CD14-positive monocyte (primary cell): ENCODE data around the gene CACYBP. TPM values are rescaled to one million over a fixed set of nuclear protein-coding genes. Genes with fewer than 3 reads are reported as not detected.
A peak's percentile ranks its signal among the peaks of the same experiment; 100 is the strongest.

Experiments used
- DNase-seq, 3 donors: peaks; one replicate each; pipeline ENCODE4 v3.0.0-alpha.2; 2011 to 2022
- H2AFZ ChIP-seq: 2 replicates; pipeline ENCODE4 v1.6.0; 2012; ENCODE audit warnings: mild to moderate bottlenecking, low read depth, low read length, inconsistent platforms; ENCODE audit not compliant: insufficient read depth, poor library complexity, severe bottlenecking
- H3K27ac ChIP-seq, 2 donors: 1 replicate in 1 of 2; 2 replicates in 1 of 2; pipeline ENCODE4 v1.5.1; 2012 to 2013; ENCODE audit warnings: low read length in 2 of 2, control low read depth in 1 of 2, inconsistent platforms in 1 of 2, low read depth in 1 of 2, mild to moderate bottlenecking in 1 of 2
- H3K27me3 ChIP-seq, 2 donors: one replicate each; pipeline versions ENCODE4 v1.6.0 to v1.6.1; 2011 to 2013; ENCODE audit warnings: low read length in 2 of 2; ENCODE audit not compliant: control insufficient read depth in 2 of 2, insufficient read depth in 2 of 2
- H3K36me3 ChIP-seq, 2 donors: replicated peaks in 1 of 2; 1 replicate in 1 of 2; 2 replicates in 1 of 2; pipeline versions ENCODE4 v1.5.1 to v1.6.1; 2012 to 2013; ENCODE audit warnings: low read length in 2 of 2, control low read depth in 1 of 2, inconsistent platforms in 1 of 2, mild to moderate bottlenecking in 1 of 2; ENCODE audit not compliant: insufficient read depth in 2 of 2, control insufficient read depth in 1 of 2
- H3K4me1 ChIP-seq, 2 donors: 1 replicate in 1 of 2; 2 replicates in 1 of 2; pipeline versions ENCODE4 v1.5.1 to v1.6.1; 2012 to 2013; ENCODE audit warnings: low read length in 2 of 2, control low read depth in 1 of 2, inconsistent platforms in 1 of 2, mild to moderate bottlenecking in 1 of 2, moderate library complexity in 1 of 2; ENCODE audit not compliant: insufficient read depth in 2 of 2, control insufficient read depth in 1 of 2
- H3K4me2 ChIP-seq: replicated peaks from 2 replicates; pipeline ENCODE3; 2012; ENCODE audit warnings: low read length, moderate library complexity, mild to moderate bottlenecking; ENCODE audit not compliant: poor library complexity, severe bottlenecking; ENCODE audit errors: extremely low read depth
- H3K4me3 ChIP-seq, 3 experiments: fragments of 200-600 bp in 1 of 3; sonication (generic) in 1 of 3; replicated peaks in 1 of 3; 1 replicate in 2 of 3; 2 replicates in 1 of 3; pipeline ENCODE4 v1.5.1; 2011 to 2013; ENCODE audit warnings: low read length in 3 of 3, mild to moderate bottlenecking in 3 of 3, control low read depth in 2 of 3, low read depth in 2 of 3, inconsistent platforms in 1 of 3, moderate library complexity in 1 of 3
- H3K79me2 ChIP-seq: 2 replicates; pipeline ENCODE4 v1.6.0; 2012; ENCODE audit warnings: mild to moderate bottlenecking, control low read depth, inconsistent platforms, low read length, moderate library complexity; ENCODE audit not compliant: insufficient read depth
- H3K9ac ChIP-seq: 2 replicates; pipeline ENCODE4 v1.6.0; 2017; ENCODE audit warnings: low read length, mild to moderate bottlenecking; ENCODE audit not compliant: insufficient read depth, poor library complexity, severe bottlenecking
- H3K9me3 ChIP-seq, 2 donors: replicated peaks in 1 of 2; 1 replicate in 1 of 2; 2 replicates in 1 of 2; pipeline versions ENCODE4 v1.5.1 to v1.6.1; 2012 to 2013; ENCODE audit warnings: low read length in 2 of 2, control low read depth in 1 of 2; ENCODE audit not compliant: control insufficient read depth in 1 of 2, insufficient read depth in 1 of 2
- H4K20me1 ChIP-seq: 2 replicates; pipeline ENCODE4 v1.6.0; 2012; ENCODE audit warnings: mild to moderate bottlenecking, low read length, control low read depth, moderate library complexity; ENCODE audit not compliant: insufficient read depth
- H3K27ac Mint-ChIP-seq, 7 donors: one replicate each; pipeline ENCODE4 v1.8.0; 2020; ENCODE audit warnings: mild to moderate bottlenecking in 7 of 7, mixed read lengths in 7 of 7, moderate library complexity in 6 of 7, inconsistent platforms in 2 of 7
- H3K27me3 Mint-ChIP-seq, 3 donors: one replicate each; pipeline ENCODE4 v1.8.0; 2021 to 2022; ENCODE audit warnings: low read depth in 3 of 3, mild to moderate bottlenecking in 3 of 3, mixed read lengths in 3 of 3, moderate library complexity in 3 of 3, inconsistent platforms in 1 of 3
- H3K36me3 Mint-ChIP-seq, 2 donors: one replicate each; pipeline ENCODE4 v1.8.0; 2020; ENCODE audit warnings: mixed read lengths in 2 of 2, inconsistent platforms in 1 of 2, mild to moderate bottlenecking in 1 of 2
- H3K4me1 Mint-ChIP-seq: one replicate; pipeline ENCODE4 v1.8.0; 2020; ENCODE audit warnings: mild to moderate bottlenecking, mixed read lengths
- H3K4me3 Mint-ChIP-seq, 2 donors: one replicate each; pipeline ENCODE4 v1.8.0; 2020; ENCODE audit warnings: mild to moderate bottlenecking in 2 of 2, mixed read lengths in 2 of 2, moderate library complexity in 1 of 2
- H3K9me3 Mint-ChIP-seq, 7 donors: one replicate each; pipeline ENCODE4 v1.8.0; 2020 to 2022; ENCODE audit warnings: mixed read lengths in 7 of 7, mild to moderate bottlenecking in 6 of 7, moderate library complexity in 6 of 7, inconsistent platforms in 2 of 7
- CTCF ChIP-seq: fragments of 200-600 bp; IDR thresholded peaks from one replicate; pipeline ENCODE4 v1.8.0; 2022; ENCODE audit warnings: antibody characterized with exemption, mild to moderate bottlenecking
- WGBS: methylation state at CpG from one replicate; pipeline ENCODE4 v1.1.5; 2013; ENCODE audit warnings: missing lambda C conversion rate; ENCODE audit not compliant: insufficient coverage; 5-methylcytosine and 5-hydroxymethylcytosine counted together
- intact Hi-C, 2 donors: fragments of 100-400 bp; cut with micrococcal nuclease; formaldehyde crosslinking; loops; one replicate each; pipeline versions ENCODE4 v1.15.0 to v1.15.1; 2023
- polyA plus RNA-seq, 3 donors: library from polyadenylated mRNA; depleted of rRNA in 1 of 3; unstranded in 2 of 3; stranded (reverse) in 1 of 3; fragments of 300-500 nt in 2 of 3; fragments of >200 nt in 1 of 3; fragmentation: Illumina TruSeq in 2 of 3; gene quantifications; 1 replicate in 2 of 3; 2 replicates in 1 of 3; pipeline ENCODE4 v1.2.3, GENCODE V29; 2012 to 2021

The CACYBP gene
- polyA plus RNA-seq, 3 donors = 15.0 to 86.9 (median 74.8) TPM

DNA sequence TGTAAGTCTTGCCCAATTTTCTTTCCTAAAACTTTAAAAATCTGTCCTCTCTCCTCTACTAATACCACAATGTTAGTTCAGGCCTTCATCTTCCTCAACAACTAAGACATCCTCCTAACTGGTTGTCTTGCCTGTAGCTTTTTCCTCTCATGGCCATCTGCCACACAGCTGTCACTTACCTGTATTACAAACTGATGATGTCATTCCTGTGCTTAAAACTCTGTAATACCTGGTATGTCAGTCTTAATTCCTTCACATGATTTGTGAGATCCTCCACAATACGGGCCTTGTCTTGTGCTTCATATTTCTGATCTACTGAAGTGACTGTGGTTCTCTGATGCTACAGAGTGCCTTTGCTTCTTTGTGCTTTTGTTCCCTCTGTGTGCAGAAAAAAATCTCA lies 13.7 kb downstream of the CACYBP start:
- DNase-seq = no peak
- Histone ChIP-seq H4K20me1 (peaks cover 1% of the 10 kb centered on the region), H3K27ac (no peak overlapping the region), H3K36me3 (peaks cover 87 to 100% of the 10 kb centered on the region in 2 donors), H3K9me3 (no peaks in the 10 kb centered on the region), H3K27me3 (no peaks in the 10 kb centered on the region), H3K9ac (no peak overlapping the region), H3K79me2 (peaks cover 8% of the 10 kb centered on the region), H3K4me1 (no peaks in the 10 kb centered on the region), H3K4me2 (no peak overlapping the region), H2AFZ (no peak overlapping the region), H3K4me3 (no peak overlapping the region)
- no peaks in the 10 kb centered on the region for H3K9me3 Mint-ChIP-seq
- intact Hi-C loops = no loop called here
- no peak for TF ChIP-seq CTCF
- H3K4me3 Mint-ChIP-seq = no peak overlapping the region
- H3K4me1 Mint-ChIP-seq = no peaks in the 10 kb centered on the region
- peaks cover 77 to 86% of the 10 kb centered on the region in 2 donors for H3K36me3 Mint-ChIP-seq
- H3K27me3 Mint-ChIP-seq = peaks cover 0 to 3% (median 0%) of the 10 kb centered on the region in 3 donors
- H3K27ac Mint-ChIP-seq = no peak overlapping the region
- no CpG with 5 or more reads among the region's 1 CpG for WGBS

DNA sequence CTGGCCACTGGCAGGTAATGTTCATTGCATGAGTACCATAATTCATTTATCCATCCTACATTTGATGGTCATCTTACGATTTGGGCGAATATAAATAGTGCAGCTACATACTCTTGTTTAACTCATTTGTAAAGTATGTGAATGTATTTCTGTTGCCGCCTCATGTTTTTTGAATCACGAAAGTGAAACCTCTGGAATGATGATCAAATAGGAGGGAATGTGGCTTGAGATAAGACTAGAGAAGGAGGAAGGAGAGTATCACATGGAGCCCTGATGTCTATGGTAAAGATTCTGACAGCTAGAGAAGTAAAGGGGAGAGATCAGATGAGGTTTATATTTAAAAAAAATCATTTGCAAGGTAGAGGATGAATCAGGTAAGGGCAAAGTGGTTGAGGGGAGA lies 15.5 kb downstream of the CACYBP start:
- Mint-ChIP-seq H3K9me3 (no peaks in the 10 kb centered on the region), H3K36me3 (peaks cover 65 to 70% of the 10 kb centered on the region in 2 donors), H3K27ac (peak overlapping the region in 2 of 7 donors; percentile 30 to 33), H3K4me3 (no peak overlapping the region), H3K27me3 (peaks cover 0 to 3% (median 0%) of the 10 kb centered on the region in 3 donors), H3K4me1 (peaks cover 10% of the 10 kb centered on the region)
- H3K36me3 ChIP-seq = peaks cover 74 to 82% of the 10 kb centered on the region in 2 donors
- 100% methylated on average over 2 of the region's 4 CpGs for WGBS
- intact Hi-C loops = no loop called here
- H3K27ac ChIP-seq = no peak overlapping the region
- peaks cover 8% of the 10 kb centered on the region for H3K79me2 ChIP-seq
- no peaks in the 10 kb centered on the region for H3K9me3 ChIP-seq
- H3K4me3 ChIP-seq = no peak overlapping the region
- no peak for DNase-seq
- no peaks in the 10 kb centered on the region for H4K20me1 ChIP-seq
- H3K4me1 ChIP-seq = peaks cover 4 to 8% of the 10 kb centered on the region in 2 donors
- no peaks in the 10 kb centered on the region for H3K27me3 ChIP-seq
- H3K9ac ChIP-seq = no peak overlapping the region
- H2AFZ ChIP-seq = no peak overlapping the region
- H3K4me2 ChIP-seq = no peak overlapping the region
- TF ChIP-seq CTCF = no peak
